Measurements from ENCODE around the gene ZNF429.
"Not testable (repeated sequence)": the region's sequence is repeated elsewhere in the genome, so short reads cannot be mapped to it uniquely, and the experiment has no call there.

Gene ZNF429

DNA sequence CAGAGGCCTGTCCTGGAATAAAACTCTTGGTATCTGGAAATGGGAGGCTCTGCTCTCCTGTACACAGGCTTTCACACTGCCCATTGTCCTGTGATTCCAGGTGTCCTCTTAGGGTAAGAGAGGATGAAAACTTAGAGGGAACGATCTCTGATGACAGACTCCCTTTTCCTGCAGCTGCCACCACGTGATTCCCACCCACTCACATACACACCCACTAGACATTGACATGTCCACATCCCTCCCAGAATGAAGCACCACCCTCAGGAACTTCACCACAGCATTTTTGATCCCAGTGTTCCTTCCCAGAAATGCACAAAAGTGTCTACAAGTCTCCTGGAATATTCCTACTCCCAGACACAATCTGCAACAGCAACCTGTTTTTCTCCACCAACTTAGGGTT is 8.2 kb downstream of the ZNF429 start:
- no peak for DNase-seq (ENCODE audit: low spot score)

DNA sequence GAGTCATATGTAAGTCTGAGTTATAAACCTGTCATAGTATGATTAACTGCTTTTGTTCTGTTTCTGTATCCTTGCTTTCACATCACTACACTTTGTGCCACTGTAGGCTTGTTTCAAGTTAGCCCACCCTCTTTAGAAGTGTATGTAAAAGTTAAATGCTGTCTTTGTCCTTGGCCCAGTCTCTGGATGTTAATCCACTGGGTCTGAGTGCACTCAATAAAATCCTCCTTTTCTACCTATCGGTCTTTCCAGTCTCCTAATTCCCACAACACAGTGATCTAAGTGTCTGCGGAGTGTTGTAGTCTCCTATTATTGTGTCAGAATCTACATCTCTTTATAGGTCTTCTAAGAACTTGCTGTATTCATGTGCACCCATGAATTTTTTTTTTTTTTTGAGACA is 14.1 kb downstream of the ZNF429 start:
- DNase-seq (ENCODE audit: low spot score), result no peak

DNA sequence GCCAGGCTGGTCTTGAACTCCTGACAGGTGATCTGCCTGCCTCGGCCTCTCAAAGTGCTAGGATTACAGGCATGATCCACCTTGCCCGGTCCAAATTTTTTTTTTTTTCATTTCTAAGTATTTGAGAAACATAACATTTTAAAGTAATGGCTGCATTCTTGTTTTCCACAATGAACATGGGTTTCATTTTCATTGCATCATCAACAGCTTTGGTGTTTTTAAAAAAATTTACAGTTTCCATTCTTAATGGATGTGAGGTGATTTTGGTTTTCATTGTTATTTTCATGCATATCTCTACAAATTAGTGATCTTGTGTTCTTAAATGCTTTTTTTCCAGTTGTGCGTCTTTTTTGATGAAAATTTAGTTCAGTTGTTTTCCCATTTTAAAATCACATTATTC is 27.5 kb downstream of the ZNF429 start:
- DNase-seq (ENCODE audit: low spot score), result no peak

DNA sequence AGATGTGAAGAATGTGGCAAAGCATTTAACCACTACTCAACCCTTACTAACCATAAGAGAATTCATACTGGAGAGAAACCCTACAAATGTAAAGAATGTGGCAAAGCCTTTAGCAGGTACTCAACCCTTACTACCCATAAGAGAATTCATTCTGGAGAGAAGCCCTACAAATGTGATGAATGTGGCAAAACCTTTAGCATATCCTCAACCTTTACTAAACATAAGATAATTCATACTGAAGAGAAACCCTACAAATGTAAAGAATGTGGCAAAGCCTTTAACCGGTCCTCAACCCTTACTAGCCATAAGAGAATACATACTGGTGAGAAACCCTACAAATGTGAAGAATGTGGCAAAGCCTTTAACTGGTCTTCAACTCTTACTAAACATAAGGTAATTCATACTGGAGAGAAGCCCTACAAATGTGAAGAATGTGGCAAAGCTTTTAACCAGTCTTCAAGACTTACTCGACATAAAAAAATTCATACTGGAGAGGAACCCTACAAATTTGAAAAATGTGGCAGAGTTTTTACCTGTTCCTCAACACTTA is 31.4 kb downstream of the ZNF429 start:
- not testable (repeated sequence) for DNase-seq (ENCODE audit: low spot score)

DNA sequence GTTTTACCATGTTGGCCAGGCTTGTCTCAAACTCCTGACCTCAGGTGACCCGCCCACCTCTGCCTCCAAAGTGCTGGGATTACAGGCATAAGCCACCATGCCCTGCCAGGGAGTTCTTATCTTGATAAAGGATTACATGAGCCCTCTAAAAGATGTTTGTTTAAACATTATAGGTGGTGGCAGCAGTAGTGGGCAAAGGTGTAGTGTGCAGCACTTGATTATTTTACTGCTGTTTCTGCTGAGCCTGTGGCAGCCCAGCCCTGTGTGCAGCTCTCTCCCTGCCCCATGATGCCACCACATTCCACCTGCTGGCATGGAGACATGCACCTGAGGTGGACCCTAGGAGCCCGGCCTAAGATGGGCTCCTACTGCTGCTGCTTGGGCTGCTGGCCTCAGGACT is 54.0 kb downstream of the ZNF429 start:
- DNase-seq (ENCODE audit: low spot score), result no peak

DNA sequence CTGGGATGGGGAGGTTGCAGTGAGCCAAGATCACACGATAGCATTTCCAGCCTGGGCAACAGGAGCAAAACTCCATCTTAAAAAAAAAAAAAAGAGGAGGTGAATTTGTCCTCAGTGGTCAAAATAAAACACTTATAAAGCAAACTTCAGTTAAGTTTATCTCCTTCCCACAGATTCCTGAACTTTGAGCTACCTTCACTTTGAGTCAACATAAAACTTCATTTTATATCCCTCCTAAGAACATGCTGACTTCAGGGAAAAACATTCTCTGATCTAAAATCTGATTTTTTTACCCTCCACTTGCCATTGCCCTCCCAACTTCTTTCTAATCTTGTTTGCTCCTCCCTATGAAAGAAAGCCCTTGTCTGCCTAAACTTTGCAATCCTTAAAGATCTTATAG is 59.0 kb downstream of the ZNF429 start:
- DNase-seq (ENCODE audit: low spot score), result no peak

DNA sequence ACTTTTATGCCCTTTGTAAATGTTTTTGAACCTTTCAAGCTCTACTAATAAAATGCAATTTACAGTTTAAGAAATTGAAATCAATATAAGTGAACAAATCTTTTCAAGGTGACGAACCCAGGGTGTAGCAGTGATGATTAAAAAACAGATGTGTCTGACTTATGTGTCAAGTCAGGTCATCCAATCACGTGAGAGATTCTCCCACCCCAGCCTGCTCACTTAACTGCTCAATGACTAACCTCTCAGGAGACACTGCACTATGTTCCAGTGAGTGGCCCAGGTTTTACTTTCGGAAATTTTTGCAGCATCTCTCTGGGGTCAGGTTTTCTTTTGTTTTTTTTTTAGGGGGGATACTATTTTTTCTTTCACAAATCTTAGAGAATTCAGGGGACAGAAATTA is 60.7 kb downstream of the ZNF429 start:
- DNase-seq (ENCODE audit: low spot score), result no peak

DNA sequence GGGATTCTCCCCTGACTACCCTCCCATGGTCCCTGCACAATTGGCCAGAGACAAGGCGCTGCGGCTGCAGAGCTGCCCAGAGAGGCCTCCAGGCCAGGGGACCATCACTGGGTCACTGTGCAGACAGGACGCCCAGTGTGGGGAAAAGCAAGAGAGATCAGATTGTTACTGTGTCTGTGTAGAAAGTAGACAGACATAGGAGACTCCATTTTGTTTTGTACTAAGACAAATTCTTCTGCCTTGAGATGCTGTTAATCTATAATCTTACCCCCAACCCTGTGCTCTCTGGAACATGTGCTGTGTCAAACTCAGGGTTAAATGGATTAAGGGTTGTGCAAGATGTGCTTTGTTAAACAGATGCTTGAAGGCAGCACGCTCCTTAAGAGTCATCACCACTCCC is 62.4 kb downstream of the ZNF429 start:
- DNase-seq (ENCODE audit: low spot score), result not testable (repeated sequence)

DNA sequence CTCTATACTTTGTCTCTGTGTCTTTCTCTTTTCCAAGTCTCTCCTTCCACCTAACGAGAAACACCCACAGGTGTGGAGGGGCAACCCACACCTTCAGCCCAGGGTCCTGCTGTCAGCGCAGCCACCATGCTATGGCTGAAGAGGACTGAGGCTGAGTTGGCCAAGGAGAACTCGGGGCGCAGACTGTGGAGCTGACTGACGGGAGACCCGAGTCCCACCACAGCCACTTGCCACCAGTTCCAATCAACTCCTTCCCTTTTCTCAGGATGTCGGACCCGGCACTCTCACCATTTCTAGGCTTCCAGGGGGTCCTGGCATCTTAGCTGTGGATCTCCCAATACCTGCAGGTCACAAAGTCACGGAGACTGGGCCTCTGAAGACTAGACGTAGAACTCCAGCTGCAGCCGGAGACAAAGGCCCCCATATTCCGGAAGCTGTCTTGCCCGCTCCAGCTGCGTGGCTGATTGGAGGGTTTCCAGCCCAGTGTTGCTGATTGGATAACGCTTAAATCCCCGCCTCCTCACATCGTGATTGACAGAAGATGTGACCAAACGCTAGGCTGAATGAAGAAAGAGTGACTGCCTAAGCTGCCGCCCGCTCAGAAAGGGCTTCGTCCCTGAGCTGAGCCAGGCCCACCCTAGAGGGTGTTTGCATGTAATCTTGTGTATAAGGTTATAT is 63.6 kb downstream of the ZNF429 start:
- DNase-seq (ENCODE audit: low spot score), result peak; percentile 91

DNA sequence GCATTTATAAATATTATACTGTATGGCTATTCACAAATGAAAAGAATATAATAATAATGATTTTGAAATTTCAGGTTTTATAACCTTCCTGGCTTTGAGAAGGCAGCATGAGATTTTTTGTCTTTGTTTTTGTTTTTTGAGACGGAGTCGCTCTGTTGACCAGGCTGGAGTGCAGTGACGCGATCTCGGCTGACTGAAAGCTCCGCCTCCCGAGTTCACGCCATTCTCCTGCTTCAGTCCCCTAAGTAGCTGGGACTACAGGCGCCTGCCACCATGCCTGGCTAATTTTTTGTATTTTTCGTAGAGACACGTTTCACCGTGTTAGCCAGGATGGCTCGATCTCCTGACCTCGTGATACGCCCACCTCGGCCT is 64.1 kb downstream of the ZNF429 start:
- no peak for DNase-seq (ENCODE audit: low spot score)

DNA sequence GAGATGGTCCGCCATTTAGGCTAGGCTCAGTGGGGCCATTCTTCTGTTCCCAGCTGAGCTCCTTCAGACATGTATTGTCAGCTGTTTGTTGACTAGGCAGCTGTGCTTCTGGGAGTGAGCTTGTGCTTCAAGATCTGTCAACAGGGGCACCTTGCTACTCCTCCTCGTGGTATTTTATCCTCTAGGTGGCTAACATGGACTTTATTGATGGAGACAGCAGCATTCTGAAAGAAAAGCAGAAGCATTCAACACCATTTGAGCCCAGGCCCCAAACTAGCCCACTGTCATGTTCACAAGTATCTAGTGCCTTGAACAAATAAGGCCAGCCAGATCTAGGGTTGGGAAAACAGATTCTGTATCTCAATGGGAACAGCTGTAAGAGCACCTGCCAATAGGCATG is 65.9 kb downstream of the ZNF429 start:
- no peak for DNase-seq (ENCODE audit: low spot score)

DNA sequence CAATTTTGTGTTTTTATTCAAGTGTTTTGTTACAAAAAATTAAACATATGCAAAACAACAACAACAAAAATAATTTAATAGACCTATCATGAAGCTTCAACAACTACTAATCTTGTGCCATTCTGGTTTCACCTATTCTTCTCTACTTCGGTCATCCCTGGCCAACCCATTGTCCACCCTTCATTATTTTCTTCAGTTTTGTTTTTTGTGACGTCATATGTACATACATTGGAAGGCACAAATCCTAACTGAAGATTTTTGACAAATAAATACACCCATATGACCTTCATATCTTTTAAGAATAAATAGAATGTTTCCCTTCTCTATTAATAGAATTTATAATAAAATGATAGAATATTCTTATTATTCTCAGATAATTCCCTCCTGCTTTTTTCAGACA is 69.2 kb downstream of the ZNF429 start:
- no peak for DNase-seq (ENCODE audit: low spot score)

DNA sequence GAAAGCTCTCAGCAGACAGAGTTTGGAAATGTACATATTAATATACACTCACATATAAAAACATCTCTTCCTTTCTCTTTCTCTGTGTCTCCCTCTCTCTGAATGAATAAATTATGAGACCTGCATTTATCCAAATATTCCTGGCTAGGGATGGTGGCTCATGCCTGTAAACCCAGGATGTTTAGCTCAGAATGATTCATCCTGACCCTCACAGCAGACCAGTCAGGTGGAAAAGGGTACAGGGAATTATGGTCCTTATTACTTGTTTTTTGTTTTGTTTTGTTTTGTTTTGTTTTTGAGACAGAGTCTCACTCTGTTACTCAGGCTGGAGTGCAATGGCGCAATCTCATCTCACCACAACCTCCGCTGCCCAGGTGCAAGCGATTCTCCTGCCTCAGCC is 71.1 kb downstream of the ZNF429 start:
- no peak for DNase-seq (ENCODE audit: low spot score)

DNA sequence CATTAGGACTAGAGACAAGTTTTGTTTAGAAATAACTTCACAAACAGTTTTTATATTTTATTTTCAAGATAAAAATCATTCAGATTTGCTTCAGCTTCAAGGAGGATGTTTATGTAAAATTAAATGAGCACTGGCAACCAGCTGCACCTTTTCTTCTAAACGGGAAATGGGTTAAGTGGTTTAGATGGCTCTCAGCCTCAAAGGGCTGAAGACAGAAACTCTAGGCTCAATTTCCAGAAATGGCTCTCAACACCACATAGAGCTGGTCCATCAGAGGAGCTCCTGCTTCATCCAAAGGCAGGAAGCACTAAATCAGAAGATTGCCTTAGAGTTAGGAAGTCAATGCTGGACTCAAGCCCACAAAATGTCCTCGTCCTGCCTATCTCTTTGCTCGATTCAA is 74.7 kb downstream of the ZNF429 start:
- no peak for DNase-seq (ENCODE audit: low spot score)

DNA sequence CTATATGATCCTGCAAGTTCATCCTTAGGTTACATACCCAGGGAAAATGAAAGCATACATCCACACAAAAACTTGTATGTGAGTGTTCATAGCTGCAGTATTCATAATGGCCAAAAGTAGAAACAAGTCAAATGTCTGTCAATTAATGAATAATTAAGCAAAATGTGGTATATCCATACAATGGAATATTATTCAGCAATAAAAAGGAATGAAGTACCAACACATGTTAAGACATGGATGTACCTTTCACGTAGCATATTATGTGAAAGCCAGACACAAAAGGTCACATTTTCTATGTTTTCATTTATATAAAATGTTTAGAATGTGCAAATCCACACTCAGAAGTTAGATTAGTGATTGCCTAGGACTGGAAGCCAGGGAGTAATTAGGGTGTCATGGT is 75.4 kb downstream of the ZNF429 start:
- no peak for DNase-seq (ENCODE audit: low spot score)

DNA sequence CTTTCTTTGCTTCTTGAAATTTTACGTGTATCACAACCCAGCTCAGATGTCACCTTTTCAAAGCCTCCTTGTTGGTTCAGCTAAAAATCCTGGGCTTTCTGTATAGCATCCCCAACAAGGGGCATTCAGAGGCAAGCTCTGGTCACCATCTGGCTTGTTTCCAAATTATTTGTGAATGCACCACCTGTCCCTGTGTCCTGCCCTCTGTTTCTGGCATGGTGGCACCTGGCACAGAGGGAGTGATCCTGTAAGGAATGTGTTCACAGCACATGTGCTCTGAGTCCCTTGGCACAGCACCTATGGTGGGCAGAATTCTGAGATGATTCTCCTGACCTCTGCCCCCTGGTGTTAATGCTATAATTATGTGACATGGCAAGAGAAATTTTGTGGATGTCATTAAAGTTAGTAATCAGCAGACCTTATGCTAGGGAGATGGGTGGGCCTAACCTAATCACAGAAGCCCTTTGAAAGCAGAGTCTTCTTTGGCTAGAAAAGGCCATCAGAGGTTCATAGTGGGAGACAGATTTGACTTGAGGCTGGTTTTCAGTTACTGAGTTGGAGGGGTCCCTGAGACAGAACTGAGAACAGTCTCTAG is 76.3 kb downstream of the ZNF429 start:
- DNase-seq (ENCODE audit: low spot score), result no peak

DNA sequence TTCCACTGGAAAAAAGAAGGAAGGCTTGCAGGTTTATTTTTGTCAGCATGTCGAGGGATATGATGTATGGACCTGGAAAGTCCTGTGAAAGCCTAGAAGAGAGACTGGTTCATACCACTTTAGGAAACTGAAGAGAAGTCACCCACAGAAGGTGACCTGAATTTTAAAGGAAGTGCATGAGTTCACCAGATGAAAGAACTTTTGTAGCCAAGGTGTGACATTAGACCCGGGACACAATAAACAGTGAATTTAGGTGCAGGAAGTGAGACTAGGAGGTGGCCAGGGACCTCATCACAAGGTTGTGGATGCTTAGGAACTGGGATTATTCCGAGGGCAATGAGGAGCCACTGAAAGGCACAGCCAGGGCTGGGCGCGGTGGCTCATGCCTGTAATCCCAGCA is 79.1 kb downstream of the ZNF429 start:
- no peak for DNase-seq (ENCODE audit: low spot score)

DNA sequence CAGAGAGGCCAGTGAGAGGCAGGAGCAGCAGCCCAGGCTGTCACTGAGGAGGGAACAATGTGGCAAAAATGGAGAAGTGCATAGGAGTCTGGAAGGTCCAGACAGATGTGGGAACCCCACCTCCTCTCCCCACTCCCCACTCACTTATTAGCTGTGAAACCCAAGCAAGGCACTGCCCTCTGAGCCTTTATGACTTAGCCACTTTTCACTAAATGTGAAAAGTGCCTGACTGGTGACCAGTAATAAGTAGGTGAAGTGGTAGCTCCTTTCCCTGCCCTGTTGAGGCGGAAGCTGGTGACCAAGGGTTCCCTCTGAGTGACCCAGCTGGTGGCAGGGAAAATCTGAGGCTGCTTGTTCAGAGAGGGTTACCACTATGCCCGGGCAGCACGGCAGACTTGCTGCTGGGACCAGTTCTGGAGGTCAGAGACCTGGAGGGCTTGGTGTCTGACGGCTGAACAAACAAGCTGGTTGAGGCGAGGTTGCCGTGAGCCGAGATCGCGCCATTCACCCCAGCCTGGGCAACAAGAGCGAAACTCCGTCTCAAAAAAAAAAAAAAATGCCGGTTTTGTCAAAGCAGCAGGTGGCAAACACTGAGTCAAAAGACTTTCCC is 80.0 kb downstream of the ZNF429 start:
- no peak for DNase-seq (ENCODE audit: low spot score)

DNA sequence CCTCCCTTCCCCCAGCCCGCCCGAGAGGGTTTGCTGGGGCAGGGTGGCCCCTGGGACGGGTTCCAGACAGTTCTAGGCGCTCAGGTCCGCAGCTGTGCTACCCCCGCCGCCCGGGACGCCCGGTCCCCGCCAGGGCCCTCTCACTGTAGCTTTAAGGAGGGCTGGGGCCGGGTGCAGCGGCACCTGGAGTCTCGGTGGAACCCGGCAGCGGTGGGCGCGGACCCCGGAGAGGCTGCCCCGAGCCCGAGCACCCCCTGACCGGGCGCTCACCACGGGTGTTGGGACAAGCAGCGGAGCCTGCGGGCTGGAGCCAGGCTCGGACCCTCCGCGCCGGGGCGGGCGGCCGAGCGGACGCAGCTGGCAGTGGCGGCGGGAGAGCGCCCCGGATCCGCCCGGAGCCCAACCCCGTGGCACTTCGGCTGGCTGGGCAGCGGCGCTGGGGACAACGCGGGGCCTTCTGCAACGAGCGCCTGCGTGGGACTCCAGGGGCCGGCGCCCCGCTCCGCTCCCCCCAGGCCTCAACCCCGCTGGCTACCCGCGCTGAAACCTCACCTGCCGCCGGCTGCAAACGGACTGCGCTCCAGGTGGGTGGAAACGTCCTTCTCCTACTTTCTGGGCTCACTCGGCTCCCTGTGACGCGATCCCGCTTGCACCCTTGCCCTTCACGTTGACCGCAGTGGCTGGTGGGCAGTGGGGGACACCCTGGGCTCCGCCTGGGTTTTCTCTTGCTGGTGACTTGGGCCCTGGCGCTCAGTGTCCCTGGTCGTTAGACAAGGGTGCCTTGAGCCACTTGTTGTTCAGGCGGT is 81.1 kb downstream of the ZNF429 start:
- no peak for DNase-seq (ENCODE audit: low spot score)

DNA sequence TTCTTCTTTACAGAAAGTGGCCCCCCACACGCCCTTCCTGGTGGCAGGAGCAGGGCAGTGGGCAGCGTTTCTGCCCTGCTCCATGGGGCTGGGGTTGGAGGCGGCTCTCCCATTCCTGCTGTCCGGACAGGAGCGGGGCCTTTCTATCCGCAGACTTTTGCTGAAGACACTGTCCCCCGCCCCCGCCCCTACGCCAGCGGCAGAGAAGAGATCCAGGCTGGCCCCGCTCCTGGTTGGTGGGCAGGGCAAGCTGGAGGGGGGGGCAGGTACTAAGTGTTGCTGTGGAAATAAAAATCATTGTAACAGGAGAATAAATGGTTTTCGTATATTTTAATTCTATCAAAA is 81.7 kb downstream of the ZNF429 start:
- no peak for DNase-seq (ENCODE audit: low spot score)

DNA sequence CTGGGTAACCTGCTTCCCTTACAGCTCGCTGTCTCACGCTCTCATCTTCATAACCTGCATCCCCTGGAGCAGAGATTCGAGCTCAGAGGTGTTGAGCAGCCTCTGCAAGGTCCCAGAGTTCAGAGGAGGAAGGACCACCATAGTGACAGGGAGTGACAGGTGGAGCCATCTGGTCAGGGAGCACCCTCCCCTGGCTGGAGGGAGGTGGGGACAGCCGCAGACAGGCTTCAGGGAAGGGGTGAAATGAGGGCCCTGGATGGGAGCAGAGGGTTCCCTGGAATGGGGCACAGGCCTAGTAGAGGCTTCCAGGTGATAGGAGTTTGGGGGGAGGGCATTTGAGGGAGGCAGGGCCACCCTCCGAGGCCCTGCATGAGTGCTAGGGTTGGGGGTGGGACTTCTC is 82.1 kb downstream of the ZNF429 start:
- no peak for DNase-seq (ENCODE audit: low spot score)

DNA sequence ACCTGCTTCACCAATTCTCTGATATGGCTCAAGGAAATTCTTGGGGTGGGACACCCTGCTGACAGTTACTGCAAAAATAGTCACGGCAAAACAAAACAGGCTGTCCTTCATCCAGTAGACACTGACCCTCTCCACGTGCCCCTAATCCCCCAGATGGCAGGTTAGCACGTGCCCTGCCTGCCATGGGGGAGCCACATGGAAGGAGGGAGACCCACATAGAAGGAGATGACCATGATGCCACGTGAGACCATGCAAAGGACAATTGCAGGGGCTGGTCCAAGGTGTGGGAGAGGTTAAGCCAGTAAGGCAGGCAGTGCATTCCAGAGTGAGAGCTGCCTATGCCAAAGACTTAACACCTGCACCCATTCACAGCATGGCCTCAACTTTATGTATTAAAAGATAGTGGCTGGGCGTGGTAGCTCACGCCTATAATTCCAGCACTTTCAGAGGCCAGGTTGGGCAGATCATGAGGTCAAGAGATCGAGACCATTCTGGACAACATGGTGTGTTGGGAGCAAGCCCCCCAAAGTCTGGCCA is 82.7 kb downstream of the ZNF429 start:
- no peak for DNase-seq (ENCODE audit: low spot score)

DNA sequence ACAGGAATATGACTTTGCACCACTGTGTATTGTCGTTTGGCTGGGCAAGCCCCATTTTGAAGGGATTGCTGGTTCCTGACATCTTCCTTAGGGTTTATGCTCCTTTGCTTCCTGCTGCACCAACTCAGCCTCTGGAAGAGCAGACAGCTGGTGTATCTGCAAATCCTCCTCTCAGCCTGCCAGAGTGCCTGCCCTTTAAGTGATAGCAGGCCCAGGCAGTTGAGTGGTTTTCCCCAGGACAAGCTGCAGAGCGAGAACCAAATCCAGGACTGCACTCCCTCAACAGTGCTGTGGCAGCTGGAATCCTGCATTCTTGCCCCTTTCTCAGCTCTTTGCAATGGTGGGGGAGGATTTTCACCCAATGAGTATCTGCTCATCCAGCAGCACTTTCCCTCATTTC is 85.5 kb downstream of the ZNF429 start:
- DNase-seq (ENCODE audit: low spot score), result no peak
